GM10266 (cell line): ENCODE measurements around the gene FGF7.
"Not testable (repeated sequence)": the region's sequence is repeated elsewhere in the genome, so short reads cannot be mapped to it uniquely, and the experiment has no call there.

Experiments used
- DNase-seq: peaks from one replicate; pipeline ENCODE4 v3.0.0; 2012; ENCODE audit errors: extremely low spot score
- CTCF ChIP-seq: IDR thresholded peaks from 2 replicates; pipeline ENCODE4 v1.5.1; 2012; ENCODE audit warnings: mild to moderate bottlenecking, low read depth; ENCODE audit not compliant: control insufficient read depth, insufficient read depth; ENCODE audit errors: missing control alignments

FGF7 gene

GRCh38 chr15:49460411-49460941 is 37.4 kb downstream of the FGF7 start:
- TF ChIP-seq CTCF: no peak
- no peak for DNase-seq

- no peak for DNase-seq
Measured at GRCh38 chr15:49462232-49462844, 39.3 kb downstream of the FGF7 start.

GRCh38 chr15:49464522-49464921 is 41.5 kb downstream of the FGF7 start:
- no peak for DNase-seq
- TF ChIP-seq CTCF: no peak

More at GRCh38 chr15:49462232-49462844, 39.3 kb downstream of the FGF7 start:
- TF ChIP-seq CTCF: no peak

- no peak for TF ChIP-seq CTCF
- no peak for DNase-seq
Measured at GRCh38 chr15:49466119-49466518, 43.1 kb downstream of the FGF7 start.

GRCh38 chr15:49467746-49468480 is 44.9 kb downstream of the FGF7 start:
- no peak for TF ChIP-seq CTCF

GRCh38 chr15:49468481-49468839 is 45.4 kb downstream of the FGF7 start:
- DNase-seq: no peak
- no peak for TF ChIP-seq CTCF

More at GRCh38 chr15:49467746-49468480, 44.9 kb downstream of the FGF7 start:
- DNase-seq: no peak

- not testable (repeated sequence) for DNase-seq
Measured at GRCh38 chr15:49471248-49471647, 48.2 kb downstream of the FGF7 start.

More at GRCh38 chr15:49471248-49471647, 48.2 kb downstream of the FGF7 start:
- TF ChIP-seq CTCF: peak; percentile 36
